K562 (cell line): ENCODE data around the gene CMTM4.

Experiments used
- NCOA2 ChIP-seq, 2 experiments: fragments of 450-650 bp; IDR thresholded peaks; 2 replicates each; pipeline ENCODE4 v1.6.1; 2018; ENCODE audit warnings: mild to moderate bottlenecking in 2 of 2, moderate library complexity in 1 of 2; ENCODE audit not compliant: partially characterized antibody in 2 of 2
- RBBP5 ChIP-seq: fragments of 200-600 bp; sonication (generic); IDR thresholded peaks from 2 replicates; pipeline ENCODE4 v1.6.1; 2012; ENCODE audit warnings: borderline replicate concordance, mild to moderate bottlenecking, low read length, control low read depth, inconsistent platforms; ENCODE audit not compliant: insufficient read depth, poor library complexity, severe bottlenecking
- REST ChIP-seq, 2 experiments: fragments of 450-650 bp; formaldehyde crosslinking in 1 of 2; IDR thresholded peaks; 2 replicates each; pipeline versions ENCODE4 v1.4.0 to v1.6.1; 2014 to 2020; ENCODE audit warnings: mild to moderate bottlenecking in 2 of 2, borderline replicate concordance in 1 of 2, low read depth in 1 of 2
- ZSCAN29 ChIP-seq: fragments of 450-650 bp; IDR thresholded peaks from 2 replicates; pipeline ENCODE4 v1.6.1; 2017

- TF ChIP-seq RBBP5 (no peak), REST (IDR thresholded peaks at IDR 0.05; ENCODE audit: borderline replicate concordance) (no peak), REST (CRISPR knock-in tag; IDR thresholded peaks at IDR 0.05; ENCODE audit: low read depth) (no peak), ZSCAN29 (no peak), NCOA2 (IDR thresholded peaks at IDR 0.05; ENCODE audit: partially characterized antibody in 2 of 2) (no peak)
Observed at GRCh38 chr16:66741950-66742808, 45.6 kb upstream of the CMTM4 start.
